ENCODE results near the gene REXO5.
"Not testable (repeated sequence)": the region's sequence is repeated elsewhere in the genome, so short reads cannot be mapped to it uniquely, and the experiment has no call there.

Gene REXO5

DNA sequence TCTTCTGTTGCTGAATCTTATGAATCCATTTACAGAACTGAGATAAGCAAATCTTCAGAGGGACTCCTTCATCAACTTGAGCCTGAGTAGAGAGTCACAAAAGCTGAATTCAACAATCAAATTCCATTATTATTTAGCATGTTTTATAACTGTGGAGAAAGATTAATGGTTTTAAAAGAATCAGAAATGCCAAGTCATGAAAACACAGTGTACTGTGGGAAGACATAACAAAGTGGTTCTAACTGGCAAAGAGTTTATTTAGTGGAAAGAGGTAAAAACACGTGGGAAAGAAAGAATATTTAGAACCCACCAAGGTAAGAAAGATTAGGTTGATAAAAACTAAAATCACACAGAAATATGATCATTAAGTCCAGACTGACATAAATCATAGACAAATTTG lies 5.0 kb upstream of the REXO5 start:
- Histone ChIP-seq H3K27ac (ENCODE audit: low read depth, low read length) (no peak overlapping the region), H3K4me1 (ENCODE audit: insufficient read depth, low read length) (no peaks in the 10 kb centered on the region), H3K27me3 (ENCODE audit: insufficient read depth, low read length) (no peaks in the 10 kb centered on the region), H3K36me3 (ENCODE audit: insufficient read depth, low read length) (peaks cover 42% of the 10 kb centered on the region), H3K4me3 (ENCODE audit: low read length) (no peak overlapping the region), H3K9ac (ENCODE audit: low read depth, low read length) (no peak overlapping the region), H3K9me3 (ENCODE audit: insufficient read depth, low read depth, low read length) (no peaks in the 10 kb centered on the region)
- 89% methylated on average over 1 of the region's 1 CpG for WGBS

DNA sequence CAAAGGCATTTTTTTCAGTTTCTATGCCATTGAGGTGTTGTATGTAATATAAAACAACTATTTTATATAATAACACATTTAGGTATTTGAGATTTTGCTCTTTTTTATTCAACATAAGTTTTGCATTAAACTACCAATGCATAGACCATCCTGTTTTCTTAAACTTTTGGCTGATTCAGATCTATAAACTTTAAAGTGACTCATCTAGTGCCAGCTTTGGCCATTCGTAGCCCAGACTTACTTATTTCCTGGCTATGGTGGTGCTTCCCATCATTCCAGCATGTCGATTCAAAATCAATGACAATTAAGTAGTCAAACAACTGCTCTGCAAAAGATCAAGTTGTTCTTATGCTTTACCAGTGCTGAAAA lies 3.2 kb upstream of the REXO5 start:
- no peak overlapping the region for H3K27ac ChIP-seq (ENCODE audit: low read depth, low read length)
- no peak overlapping the region for H3K9ac ChIP-seq (ENCODE audit: low read depth, low read length)
- H3K9me3 ChIP-seq (ENCODE audit: insufficient read depth, low read depth, low read length) = no peaks in the 10 kb centered on the region
- H3K27me3 ChIP-seq (ENCODE audit: insufficient read depth, low read length) = no peaks in the 10 kb centered on the region
- no peak overlapping the region for H3K4me3 ChIP-seq (ENCODE audit: low read length)
- WGBS = 91% methylated on average over 2 of the region's 2 CpGs
- H3K36me3 ChIP-seq (ENCODE audit: insufficient read depth, low read length) = peaks cover 34% of the 10 kb centered on the region
- no peaks in the 10 kb centered on the region for H3K4me1 ChIP-seq (ENCODE audit: insufficient read depth, low read length)

DNA sequence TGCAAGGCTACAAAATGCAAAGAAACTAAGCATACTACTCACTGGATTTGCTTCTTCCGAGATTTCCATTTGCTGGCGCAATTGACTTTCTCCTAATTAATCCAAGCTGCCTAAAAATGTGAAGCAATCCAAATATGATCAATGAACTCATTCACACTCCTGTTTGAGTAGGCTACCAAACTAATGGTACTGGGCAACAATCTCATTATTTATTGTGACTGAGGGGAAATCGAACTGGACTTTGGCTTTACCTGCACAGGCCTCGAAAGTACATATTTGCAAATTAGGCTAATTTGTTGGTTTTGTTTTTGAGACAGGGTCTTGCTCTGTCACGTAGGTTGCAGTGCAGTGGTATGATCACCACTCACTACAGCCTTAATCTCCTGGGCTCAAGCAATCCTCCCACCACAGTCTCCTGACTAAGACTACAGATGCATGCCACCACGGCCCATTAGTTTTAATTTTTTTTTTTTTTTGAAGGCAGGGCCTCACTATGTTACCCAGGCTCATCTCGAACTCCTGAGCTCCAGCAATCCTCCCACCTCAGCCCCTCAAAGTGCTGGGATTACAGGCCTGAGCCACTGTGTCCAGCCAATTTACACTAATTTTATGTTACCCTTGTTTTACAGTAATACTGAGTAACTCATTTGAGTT lies 2.6 kb upstream of the REXO5 start:
- 92% methylated on average over 7 of the region's 7 CpGs for WGBS
- Histone ChIP-seq H3K36me3 (ENCODE audit: insufficient read depth, low read length) (peaks cover 29% of the 10 kb centered on the region), H3K4me3 (ENCODE audit: low read length) (no peak overlapping the region), H3K9me3 (ENCODE audit: insufficient read depth, low read depth, low read length) (no peaks in the 10 kb centered on the region), H3K27me3 (ENCODE audit: insufficient read depth, low read length) (no peaks in the 10 kb centered on the region), H3K9ac (ENCODE audit: low read depth, low read length) (no peak overlapping the region), H3K27ac (ENCODE audit: low read depth, low read length) (no peak overlapping the region), H3K4me1 (ENCODE audit: insufficient read depth, low read length) (no peaks in the 10 kb centered on the region)

DNA sequence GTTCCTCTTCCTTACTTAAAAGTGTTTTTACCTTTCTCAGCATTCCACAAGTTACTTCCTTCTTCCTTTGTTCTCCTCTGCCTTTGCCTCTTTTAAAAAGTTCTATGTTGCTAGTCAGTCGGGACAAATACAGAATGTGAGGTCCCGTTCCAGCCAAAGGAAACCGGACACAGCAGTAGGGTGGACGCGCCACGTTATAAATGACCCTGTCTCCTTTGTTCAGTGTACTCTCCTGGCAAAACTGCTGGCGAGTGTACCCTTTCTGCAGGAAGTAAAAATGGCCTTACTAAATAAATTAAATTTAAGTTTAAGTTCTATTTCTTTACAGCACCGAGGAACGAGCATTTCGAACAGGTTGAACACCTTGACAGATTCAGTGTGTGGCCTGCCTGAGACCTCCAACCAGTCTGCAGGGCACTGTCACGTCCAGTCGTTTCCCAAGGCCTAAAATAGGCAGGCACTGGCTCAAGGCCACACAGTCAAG lies 601 bp upstream of the REXO5 start:
- Histone ChIP-seq H3K27ac (ENCODE audit: low read depth, low read length) (peak overlapping the region; percentile 58), H3K36me3 (ENCODE audit: insufficient read depth, low read length) (peaks cover 14% of the 10 kb centered on the region), H3K9ac (ENCODE audit: low read depth, low read length) (peak overlapping the region; percentile 88), H3K4me3 (ENCODE audit: low read length) (peak overlapping the region; percentile 81)
- H3K4me1 ChIP-seq (ENCODE audit: insufficient read depth, low read length); H3K27me3 ChIP-seq (ENCODE audit: insufficient read depth, low read length); H3K9me3 ChIP-seq (ENCODE audit: insufficient read depth, low read depth, low read length): not testable (repeated sequence)
- WGBS = 23% methylated on average over 12 of the region's 12 CpGs

DNA sequence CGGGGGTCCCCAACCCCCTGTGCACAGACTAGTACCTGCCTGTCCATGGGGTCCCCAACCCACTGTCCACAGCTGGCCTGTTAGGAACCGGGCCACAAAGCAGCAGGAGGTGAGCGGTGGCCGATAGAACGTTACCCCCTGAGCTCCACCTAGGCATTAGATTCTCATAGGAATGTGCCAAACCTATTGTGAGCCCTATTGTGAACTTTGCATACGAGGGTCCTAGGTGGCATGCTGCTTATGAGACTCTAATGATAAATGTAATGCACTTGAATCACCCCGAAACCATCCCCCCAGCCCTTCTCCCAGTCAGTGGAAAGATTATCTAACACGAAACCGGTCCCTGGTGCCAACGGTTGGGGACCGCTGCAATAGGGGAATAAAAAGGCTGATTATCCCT lies 1.5 kb downstream of the REXO5 start:
- Histone ChIP-seq H3K9me3 (ENCODE audit: insufficient read depth, low read depth, low read length) (no peaks in the 10 kb centered on the region), H3K9ac (ENCODE audit: low read depth, low read length) (no peak overlapping the region), H3K27ac (ENCODE audit: low read depth, low read length) (no peak overlapping the region), H3K27me3 (ENCODE audit: insufficient read depth, low read length) (no peaks in the 10 kb centered on the region), H3K4me1 (ENCODE audit: insufficient read depth, low read length) (no peaks in the 10 kb centered on the region), H3K4me3 (ENCODE audit: low read length) (peak overlapping the region; percentile 81), H3K36me3 (ENCODE audit: insufficient read depth, low read length) (no peaks in the 10 kb centered on the region)
- 90% methylated on average over 10 of the region's 11 CpGs for WGBS

DNA sequence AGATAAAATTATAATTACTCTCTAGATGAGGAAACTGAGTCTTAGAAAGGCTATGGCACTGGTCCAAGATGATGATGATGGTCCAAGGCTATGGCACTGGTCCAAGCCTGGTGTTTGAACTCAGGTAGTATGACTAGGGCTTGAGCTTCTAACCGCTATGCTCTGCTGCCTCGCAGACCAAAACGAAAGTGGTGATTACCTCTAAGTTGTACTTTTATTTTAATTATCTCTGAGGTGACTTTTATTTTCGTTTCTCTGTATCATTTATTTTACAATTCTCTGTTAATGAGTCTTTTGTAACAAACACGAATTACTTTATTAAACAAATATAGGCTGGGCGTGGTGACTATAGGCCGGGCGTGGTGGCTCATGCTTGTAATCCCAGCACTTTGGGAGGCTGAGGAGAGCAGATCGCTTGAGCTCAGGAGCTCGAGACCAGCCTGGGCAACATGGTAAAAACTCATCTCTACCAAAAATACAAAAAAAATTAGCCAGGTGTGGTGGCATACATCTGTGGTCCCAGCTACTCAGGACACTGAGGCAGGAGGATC lies 5.6 kb downstream of the REXO5 start:
- 96% methylated on average over 9 of the region's 10 CpGs for WGBS
- Histone ChIP-seq H3K4me3 (ENCODE audit: low read length) (no peak overlapping the region), H3K27ac (ENCODE audit: low read depth, low read length) (no peak overlapping the region), H3K4me1 (ENCODE audit: insufficient read depth, low read length) (no peaks in the 10 kb centered on the region), H3K9me3 (ENCODE audit: insufficient read depth, low read depth, low read length) (no peaks in the 10 kb centered on the region), H3K27me3 (ENCODE audit: insufficient read depth, low read length) (no peaks in the 10 kb centered on the region), H3K9ac (ENCODE audit: low read depth, low read length) (no peak overlapping the region), H3K36me3 (ENCODE audit: insufficient read depth, low read length) (peaks cover 25% of the 10 kb centered on the region)

DNA sequence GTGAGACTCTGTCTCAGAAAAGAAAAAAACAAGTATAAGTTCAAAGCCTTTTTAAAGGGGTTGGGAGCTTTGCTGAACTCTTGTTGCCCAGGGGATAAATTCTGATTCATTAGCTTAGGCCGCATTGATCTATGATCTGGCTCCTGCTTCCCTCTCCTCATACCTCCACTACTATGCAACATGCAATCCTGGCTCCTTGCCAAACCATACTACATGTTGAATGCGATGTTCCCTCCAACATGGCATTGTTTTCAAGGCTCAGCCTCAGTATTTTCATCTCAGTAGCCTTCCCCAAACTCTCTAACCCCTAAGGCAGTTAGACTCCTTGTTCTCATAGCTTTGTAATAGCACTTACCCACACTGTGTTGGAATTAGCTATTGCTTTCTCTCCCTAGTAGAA lies 6.2 kb downstream of the REXO5 start:
- no peak overlapping the region for H3K27ac ChIP-seq (ENCODE audit: low read depth, low read length)
- no peaks in the 10 kb centered on the region for H3K4me1 ChIP-seq (ENCODE audit: insufficient read depth, low read length)
- H3K9me3 ChIP-seq (ENCODE audit: insufficient read depth, low read depth, low read length) = no peaks in the 10 kb centered on the region
- WGBS = 88% methylated on average over 2 of the region's 2 CpGs
- H3K36me3 ChIP-seq (ENCODE audit: insufficient read depth, low read length) = peaks cover 28% of the 10 kb centered on the region
- no peak overlapping the region for H3K9ac ChIP-seq (ENCODE audit: low read depth, low read length)
- no peaks in the 10 kb centered on the region for H3K27me3 ChIP-seq (ENCODE audit: insufficient read depth, low read length)
- H3K4me3 ChIP-seq (ENCODE audit: low read length) = no peak overlapping the region

DNA sequence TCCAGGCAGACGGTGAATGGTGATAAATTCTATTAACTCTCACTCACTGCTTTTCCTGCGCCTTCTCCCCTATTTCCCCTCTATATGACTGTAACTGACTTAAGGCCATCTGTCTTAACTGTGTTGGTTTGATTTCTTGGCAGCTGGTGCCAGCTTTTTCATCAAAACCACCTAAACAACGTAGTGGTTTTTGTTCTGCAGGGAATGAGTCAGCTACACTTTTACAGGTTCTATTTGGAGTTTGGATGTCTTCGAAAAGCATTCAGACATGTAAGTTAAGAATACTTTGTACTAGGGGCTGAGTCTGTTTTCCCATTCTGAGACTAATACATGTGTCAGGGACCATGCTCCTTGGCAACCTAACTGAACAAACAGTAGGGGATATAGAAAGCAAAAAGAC lies 8.5 kb downstream of the REXO5 start:
- Histone ChIP-seq H3K36me3 (ENCODE audit: insufficient read depth, low read length) (peaks cover 34% of the 10 kb centered on the region), H3K27me3 (ENCODE audit: insufficient read depth, low read length) (no peaks in the 10 kb centered on the region), H3K9me3 (ENCODE audit: insufficient read depth, low read depth, low read length) (no peaks in the 10 kb centered on the region), H3K4me3 (ENCODE audit: low read length) (no peak overlapping the region), H3K9ac (ENCODE audit: low read depth, low read length) (no peak overlapping the region), H3K4me1 (ENCODE audit: insufficient read depth, low read length) (no peaks in the 10 kb centered on the region), H3K27ac (ENCODE audit: low read depth, low read length) (no peak overlapping the region)
- WGBS = 98% methylated on average over 4 of the region's 4 CpGs

DNA sequence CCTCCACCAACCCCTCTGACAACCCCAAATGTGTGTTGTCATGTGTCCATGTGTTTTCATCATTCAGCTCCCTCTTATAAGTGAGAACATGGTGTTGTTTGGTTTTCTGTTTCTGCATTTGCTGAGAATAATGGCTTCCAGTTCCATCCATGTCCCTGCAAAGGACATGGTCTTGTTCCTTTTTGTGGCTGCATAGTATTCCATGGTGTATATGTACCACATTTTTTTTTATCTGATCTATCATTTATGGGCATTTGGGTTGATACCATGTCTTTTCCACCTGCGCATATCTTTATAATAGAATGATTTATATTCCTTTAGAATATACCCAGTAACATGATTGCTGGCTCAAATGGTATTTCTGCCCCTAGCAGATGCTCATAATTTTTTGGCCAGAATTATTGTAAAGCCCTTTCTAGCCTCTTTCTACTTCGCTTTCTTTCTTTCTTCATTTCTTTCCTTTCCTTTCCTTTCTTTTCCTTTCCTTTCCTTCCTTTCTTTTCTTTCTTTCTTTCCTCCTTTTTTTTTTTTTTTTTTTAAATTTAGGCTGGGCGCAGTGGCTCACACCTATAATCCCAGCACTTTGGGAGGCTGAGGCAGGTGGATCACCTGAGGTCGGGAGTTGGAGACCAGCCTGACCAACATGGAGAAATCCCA lies 12.7 kb downstream of the REXO5 start:
- 97% methylated on average over 3 of the region's 4 CpGs for WGBS
- H3K9ac ChIP-seq (ENCODE audit: low read depth, low read length) = no peak overlapping the region
- no peak overlapping the region for H3K27ac ChIP-seq (ENCODE audit: low read depth, low read length)
- no peaks in the 10 kb centered on the region for H3K27me3 ChIP-seq (ENCODE audit: insufficient read depth, low read length)
- H3K4me3 ChIP-seq (ENCODE audit: low read length) = no peak overlapping the region
- H3K4me1 ChIP-seq (ENCODE audit: insufficient read depth, low read length) = no peaks in the 10 kb centered on the region
- no peaks in the 10 kb centered on the region for H3K9me3 ChIP-seq (ENCODE audit: insufficient read depth, low read depth, low read length)
- H3K36me3 ChIP-seq (ENCODE audit: insufficient read depth, low read length) = peaks cover 51% of the 10 kb centered on the region

DNA sequence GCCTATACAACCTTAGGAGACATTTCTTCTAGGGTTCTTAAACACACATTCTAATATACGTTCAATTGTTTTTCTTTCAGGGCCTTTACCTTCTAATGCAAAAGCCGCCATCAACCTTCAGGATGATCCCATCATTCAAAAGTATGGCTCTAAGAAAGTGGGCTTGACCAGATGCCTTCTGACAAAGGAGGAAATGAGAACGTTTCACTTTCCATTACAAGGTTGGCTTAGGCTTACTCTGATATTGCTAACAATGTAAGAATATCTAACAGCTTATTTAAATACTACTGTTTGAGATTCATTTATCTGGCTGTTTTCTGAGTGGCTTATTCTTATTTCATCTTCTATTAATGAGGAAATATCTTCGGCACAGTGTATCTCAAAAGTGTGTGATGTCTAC lies 15.4 kb downstream of the REXO5 start:
- H3K4me1 ChIP-seq (ENCODE audit: insufficient read depth, low read length) = no peaks in the 10 kb centered on the region
- peaks cover 55% of the 10 kb centered on the region for H3K36me3 ChIP-seq (ENCODE audit: insufficient read depth, low read length)
- H3K9ac ChIP-seq (ENCODE audit: low read depth, low read length) = no peak overlapping the region
- H3K4me3 ChIP-seq (ENCODE audit: low read length) = no peak overlapping the region
- H3K27ac ChIP-seq (ENCODE audit: low read depth, low read length) = no peak overlapping the region
- H3K9me3 ChIP-seq (ENCODE audit: insufficient read depth, low read depth, low read length) = no peaks in the 10 kb centered on the region
- H3K27me3 ChIP-seq (ENCODE audit: insufficient read depth, low read length) = no peaks in the 10 kb centered on the region
- 91% methylated on average over 4 of the region's 4 CpGs for WGBS

DNA sequence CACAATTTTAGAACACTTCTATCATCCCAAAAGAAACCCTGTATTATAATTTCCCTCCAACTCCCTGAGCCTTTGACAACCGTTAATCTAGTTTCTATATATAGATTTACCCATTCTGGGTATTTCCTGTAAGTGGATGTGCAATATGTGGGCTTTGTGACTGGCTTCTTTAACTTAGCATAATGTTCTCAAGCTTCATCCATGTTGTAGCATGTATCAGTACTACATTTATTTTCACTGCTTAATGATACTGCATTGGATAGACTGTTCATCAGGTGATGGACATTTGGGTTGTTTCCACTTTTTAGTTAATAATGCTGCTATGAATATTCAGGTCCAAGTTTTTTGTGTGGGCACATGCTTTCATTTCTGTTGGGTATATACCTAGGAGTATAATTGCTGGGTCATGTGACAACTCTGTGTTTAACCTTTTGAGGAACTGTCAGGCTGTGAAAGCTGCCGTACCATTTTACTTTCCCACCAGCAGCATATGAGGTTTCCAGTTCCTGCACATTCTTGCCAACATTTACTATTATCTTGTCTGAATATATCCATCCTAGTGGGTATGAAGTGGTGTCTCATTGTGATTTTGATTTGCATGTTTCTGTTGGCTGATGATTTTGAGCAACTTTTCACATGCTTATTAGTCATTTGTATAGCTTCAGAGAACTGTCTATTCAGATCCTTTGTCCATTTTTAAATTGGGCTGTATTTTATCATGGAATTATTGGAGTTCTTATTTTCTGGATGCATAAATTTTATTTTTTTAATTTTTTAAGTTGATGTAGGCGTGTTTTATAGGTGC lies 16.4 kb downstream of the REXO5 start:
- Histone ChIP-seq H3K4me1 (ENCODE audit: insufficient read depth, low read length) (no peaks in the 10 kb centered on the region), H3K9ac (ENCODE audit: low read depth, low read length) (no peak overlapping the region), H3K9me3 (ENCODE audit: insufficient read depth, low read depth, low read length) (no peaks in the 10 kb centered on the region), H3K4me3 (ENCODE audit: low read length) (no peak overlapping the region), H3K27me3 (ENCODE audit: insufficient read depth, low read length) (no peaks in the 10 kb centered on the region), H3K27ac (ENCODE audit: low read depth, low read length) (no peak overlapping the region), H3K36me3 (ENCODE audit: insufficient read depth, low read length) (peaks cover 59% of the 10 kb centered on the region)
- WGBS = 97% methylated on average over 2 of the region's 3 CpGs

All from HUES64 (cell line).